Small intestine (tissue), 7 donors: ENCODE data around the gene ANKRD39. TPM values are rescaled to one million over a fixed set of nuclear protein-coding genes. Genes with fewer than 3 reads are reported as not detected.

ENCODE experiments used
- DNase-seq, 2 donors: peaks; one replicate each; pipeline versions ENCODE4 v3.0.0 to v3.0.0-alpha.2; 2013
- FAIRE-seq: peaks from 2 replicates; lab custom pipeline; 2012; peaks lifted over from hg19 to GRCh38; lab: Jason Lieb, UNC
- H3K27ac ChIP-seq, 3 donors: one replicate each; pipeline ENCODE4 v1.5.1; 2013; ENCODE audit warnings: low read length in 2 of 3, mild to moderate bottlenecking in 2 of 3, control low read depth in 1 of 3, inconsistent platforms in 1 of 3, low read depth in 1 of 3, moderate library complexity in 1 of 3
- H3K27me3 ChIP-seq, 3 donors: one replicate each; pipeline ENCODE4 v1.6.1; 2013; ENCODE audit warnings: low read length in 3 of 3, inconsistent platforms in 1 of 3; ENCODE audit not compliant: control insufficient read depth in 3 of 3, insufficient read depth in 3 of 3
- H3K36me3 ChIP-seq, 3 donors: one replicate each; pipeline ENCODE4 v1.6.1; 2013; ENCODE audit warnings: low read length in 3 of 3, inconsistent platforms in 1 of 3, low read depth in 1 of 3, mild to moderate bottlenecking in 1 of 3, moderate library complexity in 1 of 3; ENCODE audit not compliant: control insufficient read depth in 3 of 3, insufficient read depth in 2 of 3
- H3K4me1 ChIP-seq, 3 donors: one replicate each; pipeline ENCODE4 v1.6.1; 2013; ENCODE audit warnings: low read length in 2 of 3, inconsistent platforms in 1 of 3, low read depth in 1 of 3, mild to moderate bottlenecking in 1 of 3, moderate library complexity in 1 of 3; ENCODE audit not compliant: control insufficient read depth in 3 of 3, insufficient read depth in 2 of 3
- H3K4me3 ChIP-seq, 3 donors: one replicate each; pipeline ENCODE4 v1.5.1; 2013; ENCODE audit warnings: low read length in 3 of 3, control low read depth in 1 of 3, inconsistent platforms in 1 of 3, low read depth in 1 of 3, mild to moderate bottlenecking in 1 of 3, moderate library complexity in 1 of 3
- H3K9me3 ChIP-seq, 2 donors: one replicate each; pipeline ENCODE4 v1.6.1; 2013; ENCODE audit warnings: low read depth in 1 of 2, low read length in 1 of 2; ENCODE audit not compliant: control insufficient read depth in 2 of 2, insufficient read depth in 1 of 2
- WGBS, 3 donors: extraction: QIAGEN DNeasy Blood & Tissue Kit; methylation state at CpG; one replicate each; pipeline ENCODE4 v1.1.7; 2013; 5-methylcytosine and 5-hydroxymethylcytosine counted together
- polyA plus RNA-seq, 4 donors: library from polyadenylated mRNA; stranded (reverse) in 3 of 4; unstranded in 1 of 4; fragments of 200-250 nt in 3 of 4; fragments of 120-200 nt in 1 of 4; gene quantifications; one replicate each; pipeline versions ENCODE4 v1.2.1 to v1.2.3, GENCODE V29; 2013
- donor health status: healthy with polysubstance abuse.
- donor health status: control.
- donor health status: control.
- donor health status: Bipolar disorder and iron deficiency.
- donor health status: healthy.

ANKRD39 gene
- polyA plus RNA-seq, 4 donors, result 9.3 to 23.0 (median 16.5) TPM

DNA sequence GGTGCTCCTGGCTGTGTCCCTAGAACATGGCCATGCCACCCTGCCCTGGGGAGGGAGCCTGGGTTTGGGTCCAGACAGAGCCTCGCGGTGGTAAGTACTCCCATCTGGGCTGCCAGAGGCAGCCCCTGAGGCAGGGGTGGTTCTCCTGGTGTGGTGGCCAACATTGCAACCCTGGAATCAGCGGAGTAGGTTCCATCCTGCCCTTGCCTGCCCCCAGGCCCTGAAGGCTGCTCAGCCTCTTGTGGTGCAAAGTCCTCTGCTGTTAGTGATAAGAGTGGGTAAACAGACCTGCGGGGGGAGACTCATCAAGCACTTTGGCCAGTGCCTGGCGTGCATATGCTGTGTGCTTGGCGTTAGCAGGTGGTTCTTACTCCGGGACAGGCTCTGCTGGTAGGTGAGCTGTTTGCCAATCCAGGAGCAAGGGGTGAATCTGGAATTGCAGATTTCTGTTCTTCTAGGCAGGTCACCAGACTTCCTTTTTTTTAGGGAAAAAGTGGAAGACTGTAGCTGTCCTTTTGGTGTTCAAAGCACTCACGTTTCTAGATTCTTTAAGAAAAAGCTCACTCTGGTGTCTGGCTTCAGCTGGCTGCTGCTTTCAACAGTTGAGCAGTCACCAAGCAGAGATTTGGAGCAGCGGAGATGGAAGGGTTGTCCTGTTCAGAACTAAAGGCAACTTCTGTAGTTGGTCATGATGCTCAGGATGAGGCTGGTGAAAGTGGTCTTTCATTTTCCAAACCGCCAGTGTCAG, 38.5 kb downstream of the ANKRD39 start:
- Histone ChIP-seq H3K27me3 (no peaks in the 10 kb centered on the region), H3K9me3 (no peaks in the 10 kb centered on the region), H3K4me1 (peaks cover 14 to 59% (median 14%) of the 10 kb centered on the region in 3 donors), H3K27ac (peak overlapping the region; percentile 54 to 83 (median 78)), H3K36me3 (peaks cover 0 to 43% (median 0%) of the 10 kb centered on the region in 3 donors), H3K4me3 (peak overlapping the region in 2 of 3 donors; percentile 22 to 42)
- DNase-seq (peak; percentile 93 to 98), FAIRE-seq (no peak)
- 24 to 61% (median 37%) methylated on average over 9 to 10 of the region's 10 CpGs for WGBS, 3 donors

DNA sequence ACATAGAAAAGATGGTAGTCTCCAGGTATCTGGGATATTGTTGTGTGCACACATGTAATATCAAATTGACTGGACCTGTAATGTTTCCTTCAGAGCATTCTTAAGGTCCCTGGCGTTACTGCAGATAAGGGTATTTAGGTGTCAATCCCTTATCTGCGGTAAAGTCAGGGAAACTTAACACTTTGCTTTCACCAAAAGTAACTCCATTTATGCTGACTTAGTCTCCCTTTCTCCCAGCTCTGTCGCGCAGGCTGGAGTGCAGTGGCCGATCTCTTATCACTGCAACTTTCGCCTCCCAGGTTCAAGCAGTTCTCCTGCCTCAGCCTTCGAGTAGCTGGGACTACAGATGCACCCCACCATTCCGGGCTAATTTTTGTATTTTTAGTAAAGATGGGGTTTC, 39.9 kb downstream of the ANKRD39 start:
- no peaks in the 10 kb centered on the region for H3K27me3 ChIP-seq
- FAIRE-seq, result no peak
- no peaks in the 10 kb centered on the region for H3K9me3 ChIP-seq
- peaks cover 14 to 49% (median 14%) of the 10 kb centered on the region in 3 donors for H3K4me1 ChIP-seq
- DNase-seq, result peak in 1 of 2 donors; percentile 40
- H3K36me3 ChIP-seq, result peaks cover 0 to 32% (median 0%) of the 10 kb centered on the region in 3 donors
- H3K4me3 ChIP-seq, result peak overlapping the region in 2 of 3 donors; percentile 60 to 68
- 27 to 66% (median 50%) methylated on average over 8 of the region's 8 CpGs for WGBS, 3 donors
- H3K27ac ChIP-seq, result no peak overlapping the region

DNA sequence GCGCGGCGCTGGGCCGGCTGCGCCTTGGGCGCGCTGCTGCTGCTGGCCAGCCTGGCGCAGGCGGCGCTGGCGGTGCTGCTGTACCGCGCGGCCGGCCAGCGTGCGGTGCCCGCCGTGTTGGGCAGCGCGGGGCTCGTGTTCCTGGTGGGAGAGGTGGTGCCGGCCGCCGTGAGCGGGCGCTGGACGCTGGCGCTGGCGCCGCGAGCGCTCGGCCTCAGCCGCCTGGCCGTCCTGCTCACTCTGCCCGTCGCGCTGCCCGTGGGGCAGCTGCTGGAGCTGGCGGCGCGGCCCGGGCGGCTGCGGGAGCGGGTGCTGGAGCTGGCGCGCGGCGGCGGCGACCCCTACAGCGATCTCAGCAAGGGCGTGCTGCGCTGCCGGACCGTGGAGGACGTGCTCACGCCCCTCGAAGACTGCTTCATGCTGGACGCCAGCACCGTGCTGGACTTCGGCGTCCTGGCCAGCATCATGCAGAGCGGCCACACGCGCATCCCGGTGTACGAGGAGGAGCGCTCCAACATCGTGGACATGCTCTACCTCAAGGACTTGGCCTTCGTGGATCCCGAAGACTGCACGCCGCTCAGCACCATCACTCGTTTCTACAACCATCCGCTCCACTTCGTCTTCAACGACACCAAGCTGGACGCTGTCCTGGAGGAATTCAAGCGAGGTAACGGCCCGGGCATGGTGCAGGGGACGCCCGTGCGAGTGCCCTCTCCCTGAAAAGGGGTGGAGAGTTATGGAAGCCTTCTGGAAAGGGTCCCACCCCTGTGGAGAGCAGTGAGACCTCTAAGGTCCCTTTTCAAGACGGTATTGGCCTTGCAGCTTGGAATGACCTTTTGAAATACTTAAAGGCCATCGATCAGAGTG, 40.7 kb downstream of the ANKRD39 start:
- Histone ChIP-seq H3K27me3 (no peaks in the 10 kb centered on the region), H3K27ac (peak overlapping the region in 2 of 3 donors; percentile 97 to 98), H3K9me3 (no peaks in the 10 kb centered on the region), H3K4me3 (peak overlapping the region; percentile 29 to 68 (median 60)), H3K36me3 (peaks cover 0 to 29% (median 0%) of the 10 kb centered on the region in 3 donors), H3K4me1 (peaks cover 14 to 42% (median 17%) of the 10 kb centered on the region in 3 donors)
- FAIRE-seq (no peak), DNase-seq (no peak)
- 1 to 5% (median 3%) methylated on average over 68 to 89 of the region's 89 CpGs for WGBS, 3 donors

DNA sequence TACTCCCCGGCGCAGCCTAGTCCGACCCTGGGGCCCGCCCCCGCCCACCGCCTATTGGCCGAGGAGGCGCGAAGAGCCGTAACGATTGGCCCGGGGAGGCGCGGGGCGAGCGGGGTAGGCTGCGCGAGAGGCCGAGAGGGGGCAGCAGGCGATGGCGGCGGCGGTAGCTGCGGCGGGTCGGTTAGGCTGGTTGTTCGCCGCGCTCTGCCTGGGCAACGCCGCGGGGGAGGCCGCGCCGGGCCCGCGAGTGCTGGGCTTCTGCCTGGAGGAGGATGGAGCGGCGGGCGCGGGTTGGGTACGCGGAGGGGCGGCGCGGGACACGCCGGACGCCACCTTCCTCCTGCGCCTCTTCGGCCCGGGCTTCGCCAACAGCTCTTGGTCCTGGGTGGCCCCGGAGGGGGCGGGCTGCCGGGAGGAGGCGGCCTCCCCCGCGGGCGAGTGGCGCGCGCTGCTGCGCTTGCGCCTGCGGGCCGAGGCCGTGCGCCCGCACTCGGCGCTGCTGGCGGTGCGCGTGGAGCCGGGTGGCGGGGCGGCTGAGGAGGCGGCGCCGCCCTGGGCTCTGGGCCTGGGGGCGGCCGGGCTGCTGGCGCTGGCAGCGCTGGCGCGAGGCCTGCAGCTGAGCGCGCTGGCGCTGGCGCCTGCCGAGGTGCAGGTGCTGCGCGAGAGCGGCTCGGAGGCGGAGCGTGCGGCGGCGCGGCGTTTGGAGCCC, 41.5 kb downstream of the ANKRD39 start, which contains the start of gene CNNM3:
Gene CNNM3 (plus strand): TSS at position 142 of the 709 bp plus-strand sequence. CDS start 10 bp downstream, at position 152.
- peak within 1 kb of the TSS; percentile 89 to 98 (median 97) for H3K27ac ChIP-seq
- 0 to 1% (median 0%) methylated on average over 46 to 103 of the region's 103 CpGs for WGBS, 3 donors
- no peaks in the 10 kb centered on the region for H3K9me3 ChIP-seq
- H3K27me3 ChIP-seq, result no peaks in the 10 kb centered on the region
- H3K36me3 ChIP-seq, result peaks cover 0 to 31% (median 0%) of the 10 kb centered on the region in 3 donors
- peaks cover 14 to 34% (median 17%) of the 10 kb centered on the region in 3 donors for H3K4me1 ChIP-seq
- DNase-seq, result peak; percentile 95 to 98
- FAIRE-seq, result no peak
- H3K4me3 ChIP-seq, result peak within 1 kb of the TSS; percentile 62 to 73 (median 68)

DNA sequence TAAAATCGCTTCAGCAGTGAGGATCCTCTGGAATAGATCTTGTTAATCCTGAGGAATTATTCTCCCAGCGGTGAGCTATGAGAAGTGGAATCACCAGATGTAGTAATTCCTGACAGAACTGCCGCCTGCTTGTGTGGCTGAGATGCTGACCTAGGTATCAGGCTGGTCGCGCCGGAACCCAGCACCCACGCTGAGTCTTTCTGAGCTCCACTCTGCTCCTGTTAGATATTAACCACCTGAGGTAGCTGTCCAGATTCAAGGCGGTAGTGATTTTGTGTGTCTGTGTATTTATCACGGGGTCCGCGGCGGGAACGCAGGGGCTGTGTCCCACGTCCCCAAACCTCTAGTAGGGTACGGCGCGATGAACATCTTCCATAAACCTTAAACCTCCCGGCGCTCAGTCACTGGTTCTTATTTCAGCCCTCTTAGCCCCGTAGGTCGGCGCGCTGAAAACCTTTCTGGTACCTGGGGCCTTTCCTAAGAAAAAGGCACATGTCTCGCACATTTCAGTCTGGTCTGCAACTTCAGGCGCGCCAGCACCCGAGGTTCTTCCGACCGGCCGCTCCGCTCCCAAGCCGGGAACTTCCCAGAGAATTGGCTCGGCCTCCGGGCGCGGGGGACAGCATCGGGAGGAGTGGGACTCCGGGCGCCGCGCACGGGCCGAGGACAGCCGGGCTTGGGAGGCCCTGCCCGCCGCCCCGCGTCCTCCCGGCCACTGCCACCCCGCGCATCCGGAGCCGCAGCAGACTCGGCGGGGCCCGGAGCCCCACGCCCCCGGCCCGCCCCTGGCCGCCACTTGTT, 42.3 kb downstream of the ANKRD39 start:
- H3K4me3 ChIP-seq, result peak overlapping the region; percentile 50 to 73 (median 68)
- H3K4me1 ChIP-seq, result peaks cover 13 to 29% (median 17%) of the 10 kb centered on the region in 3 donors
- H3K27me3 ChIP-seq, result no peaks in the 10 kb centered on the region
- DNase-seq (peak; percentile 38 to 65), FAIRE-seq (no peak)
- no peaks in the 10 kb centered on the region for H3K9me3 ChIP-seq
- H3K36me3 ChIP-seq, result peaks cover 0 to 31% (median 0%) of the 10 kb centered on the region in 3 donors
- WGBS, 3 donors, result 1 to 2% (median 1%) methylated on average over 41 to 60 of the region's 60 CpGs
- peak overlapping the region; percentile 89 to 98 (median 90) for H3K27ac ChIP-seq

DNA sequence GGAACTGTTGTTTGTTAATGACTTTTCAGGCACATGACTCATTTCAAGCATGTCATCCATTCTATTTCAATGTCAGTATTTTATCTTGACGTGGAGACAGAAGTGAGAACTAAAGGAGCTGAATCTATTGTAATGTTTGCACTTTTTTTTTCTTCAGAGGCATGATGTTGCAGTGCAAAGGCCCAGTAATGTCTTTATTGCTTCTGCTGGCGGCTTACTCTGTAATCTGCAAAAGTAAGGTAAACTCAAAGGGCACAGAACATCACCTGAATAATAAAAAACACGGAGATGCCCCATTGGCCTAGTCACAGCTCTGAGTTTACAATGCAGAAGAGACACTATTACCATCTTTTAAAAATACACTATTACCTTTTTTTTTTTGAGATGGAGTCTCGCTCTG, 44.2 kb downstream of the ANKRD39 start:
- Histone ChIP-seq H3K27me3 (no peaks in the 10 kb centered on the region), H3K27ac (peak overlapping the region in 1 of 3 donors; percentile 38), H3K4me3 (no peak overlapping the region), H3K36me3 (peaks cover 0 to 35% (median 5%) of the 10 kb centered on the region in 3 donors), H3K4me1 (peaks cover 5 to 17% (median 5%) of the 10 kb centered on the region in 3 donors), H3K9me3 (no peaks in the 10 kb centered on the region)
- DNase-seq (peak; percentile 63 to 74), FAIRE-seq (no peak)
- WGBS, 3 donors, result 36 to 73% (median 47%) methylated on average over 4 of the region's 4 CpGs

DNA sequence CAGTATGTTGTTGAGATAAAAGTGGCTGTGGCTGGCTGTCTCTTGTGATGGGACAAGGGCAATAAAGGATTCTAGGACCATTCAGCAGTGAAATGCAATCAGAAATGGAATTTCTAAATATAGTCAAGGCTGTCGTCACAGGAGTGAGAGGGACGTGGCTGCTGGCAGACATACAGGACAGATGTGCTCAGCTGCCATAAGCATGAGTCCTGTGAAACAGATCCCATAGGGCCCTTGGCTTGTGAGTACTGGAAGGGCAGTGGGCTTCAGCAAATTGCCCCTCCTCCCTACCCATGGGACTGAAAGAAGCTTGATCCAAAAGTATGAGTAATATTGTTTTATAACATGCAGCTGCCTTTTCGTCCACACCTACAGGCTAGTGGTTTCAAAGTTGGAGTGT, 45.9 kb downstream of the ANKRD39 start:
- DNase-seq (peak in 1 of 2 donors; percentile 31), FAIRE-seq (no peak)
- peaks cover 4 to 13% (median 4%) of the 10 kb centered on the region in 3 donors for H3K4me1 ChIP-seq
- H3K27me3 ChIP-seq, result no peaks in the 10 kb centered on the region
- peak overlapping the region in 2 of 3 donors; percentile 1 to 8 for H3K27ac ChIP-seq
- 28 to 50% (median 33%) methylated on average over 3 of the region's 3 CpGs for WGBS, 3 donors
- H3K4me3 ChIP-seq, result no peak overlapping the region
- no peaks in the 10 kb centered on the region for H3K9me3 ChIP-seq
- H3K36me3 ChIP-seq, result peaks cover 0 to 39% (median 5%) of the 10 kb centered on the region in 3 donors
